Measurements from ENCODE around the gene GSKIP.

Gene GSKIP

GRCh38 chr14:96380735-96381134, 17.4 kb downstream of the GSKIP start:
- DNase-seq (ENCODE audit: low read depth) = no peak

- DNase-seq (ENCODE audit: low read depth) = no peak
Measured at GRCh38 chr14:96383445-96383844, 20.1 kb downstream of the GSKIP start.

GRCh38 chr14:96384053-96384452, 20.7 kb downstream of the GSKIP start:
- no peak for DNase-seq (ENCODE audit: low read depth)

GRCh38 chr14:96384740-96385139, 21.4 kb downstream of the GSKIP start:
- DNase-seq (ENCODE audit: low read depth) = no peak

GRCh38 chr14:96385385-96385784, 22.1 kb downstream of the GSKIP start:
- no peak for DNase-seq (ENCODE audit: low read depth)

DNA sequence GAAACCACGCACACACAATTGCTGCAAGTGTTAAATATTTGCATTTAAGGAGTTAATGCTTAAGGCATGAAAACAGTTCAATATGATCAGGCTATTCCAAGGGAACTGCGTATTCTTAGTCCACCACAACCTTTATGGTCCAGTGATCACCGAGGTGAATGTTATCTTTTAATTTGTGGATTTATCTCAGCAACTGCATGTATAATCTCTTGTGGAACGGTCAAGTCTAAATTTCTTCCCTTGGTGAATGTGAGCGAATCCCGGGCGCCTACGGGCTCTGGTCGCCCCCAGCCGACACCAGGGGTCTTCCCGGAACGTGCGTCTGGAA, 27.6 kb downstream of the GSKIP start:
- DNase-seq (ENCODE audit: low read depth) = no peak

GRCh38 chr14:96391293-96392118, 28.2 kb downstream of the GSKIP start:
- peak; percentile 100 for DNase-seq (ENCODE audit: low read depth)

DNA sequence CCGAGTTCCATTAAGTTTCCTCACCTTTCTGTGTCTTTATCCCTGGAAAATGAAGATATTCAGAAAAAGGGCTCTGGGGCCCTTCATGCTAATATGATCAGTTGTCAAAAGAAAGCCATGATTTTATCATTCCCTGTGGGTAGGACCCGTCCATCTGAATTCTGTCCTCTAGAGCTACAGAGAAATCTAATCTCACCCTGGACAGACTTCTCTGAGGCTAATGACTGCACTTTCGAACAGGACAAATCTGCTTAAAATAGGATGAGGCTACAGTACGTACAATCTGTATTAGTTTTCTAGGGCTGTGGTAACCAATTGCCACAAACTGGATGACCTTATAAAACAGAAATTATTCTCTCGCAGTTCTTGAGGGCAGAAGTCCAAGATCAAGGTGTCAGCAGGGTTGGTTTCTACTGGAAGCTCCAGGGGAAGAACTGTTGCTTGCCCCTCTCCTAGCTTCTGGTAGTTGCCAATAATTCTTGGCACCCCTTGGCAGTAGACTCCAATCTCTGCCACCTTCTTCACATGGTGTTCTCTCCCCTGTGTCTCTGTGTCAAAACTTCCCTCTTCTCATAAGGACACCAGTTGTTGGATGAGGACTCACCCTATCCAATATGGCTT, 29.9 kb downstream of the GSKIP start:
- DNase-seq (ENCODE audit: low read depth) = no peak

GRCh38 chr14:96394047-96394815, 30.9 kb downstream of the GSKIP start:
- no peak for DNase-seq (ENCODE audit: low read depth)

- no peak for DNase-seq (ENCODE audit: low read depth)
Measured at GRCh38 chr14:96398432-96398831, 35.1 kb downstream of the GSKIP start.

DNA sequence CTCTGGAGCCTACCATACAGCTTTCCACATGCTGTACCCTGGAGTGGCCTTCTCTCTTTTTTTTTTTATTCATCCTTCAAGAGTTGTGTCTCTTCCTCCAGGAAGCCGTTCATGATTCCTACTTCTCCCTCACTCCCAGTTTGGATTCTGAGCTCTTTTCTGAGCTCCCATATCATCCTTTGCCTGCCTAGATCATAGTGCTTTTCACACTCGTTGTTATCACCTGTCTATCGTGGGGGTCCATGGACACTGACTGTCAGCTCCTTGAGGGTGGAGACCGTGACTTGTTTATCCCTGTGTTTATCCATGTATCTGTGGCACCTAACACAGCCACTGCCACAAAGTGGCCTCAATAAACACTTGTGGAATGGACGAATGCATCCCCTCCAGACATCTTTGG, 35.6 kb downstream of the GSKIP start:
- no peak for DNase-seq (ENCODE audit: low read depth)

- no peak for DNase-seq (ENCODE audit: low read depth)
Measured at GRCh38 chr14:96399405-96399804, 36.1 kb downstream of the GSKIP start.

- no peak for DNase-seq (ENCODE audit: low read depth)
Measured at GRCh38 chr14:96400495-96400894, 37.2 kb downstream of the GSKIP start.

DNA sequence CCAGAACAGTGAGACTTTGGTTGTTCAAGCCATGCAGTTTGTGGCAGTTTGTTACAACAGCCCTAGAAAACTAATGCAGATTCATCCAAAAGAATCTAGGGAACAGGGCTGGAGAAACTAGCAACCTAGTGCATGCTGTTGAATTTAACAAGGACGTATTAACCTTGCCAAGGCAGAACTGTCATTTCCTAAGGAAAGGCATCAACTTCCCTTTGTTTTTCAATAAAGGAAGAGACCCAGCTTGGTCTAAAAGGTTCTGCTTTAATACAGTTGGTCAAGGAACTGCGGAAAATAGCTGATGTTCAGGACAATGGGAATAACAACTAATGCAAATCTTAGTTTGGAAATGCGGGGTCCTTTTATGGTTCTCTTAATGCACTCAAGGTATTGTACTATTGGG, 40.1 kb downstream of the GSKIP start:
- no peak for DNase-seq (ENCODE audit: low read depth)

DNA sequence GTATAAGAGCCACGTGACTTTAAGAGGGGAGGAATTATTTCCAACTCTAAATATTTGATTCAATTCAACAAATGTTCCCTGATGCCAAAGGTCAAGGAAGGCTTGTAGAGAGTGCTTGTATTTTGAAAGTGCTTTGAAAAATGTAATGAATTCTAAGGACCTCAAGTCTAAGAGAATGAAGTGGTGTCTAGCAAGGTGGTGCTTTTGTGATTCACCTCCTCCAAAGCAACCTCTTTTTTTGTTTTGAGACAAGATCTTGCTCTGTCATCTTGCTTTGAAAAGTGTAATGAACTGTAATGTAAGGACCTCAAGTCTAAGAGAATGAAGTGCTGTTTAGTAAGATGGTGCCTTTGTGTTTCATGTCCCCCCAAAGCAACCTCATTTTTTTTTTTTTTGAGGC, 42.4 kb downstream of the GSKIP start:
- DNase-seq (ENCODE audit: low read depth) = no peak

- DNase-seq (ENCODE audit: low read depth) = no peak
Measured at GRCh38 chr14:96407935-96408570, 44.7 kb downstream of the GSKIP start.

- DNase-seq (ENCODE audit: low read depth) = no peak
Measured at GRCh38 chr14:96408608-96409007, 45.3 kb downstream of the GSKIP start.

DNA sequence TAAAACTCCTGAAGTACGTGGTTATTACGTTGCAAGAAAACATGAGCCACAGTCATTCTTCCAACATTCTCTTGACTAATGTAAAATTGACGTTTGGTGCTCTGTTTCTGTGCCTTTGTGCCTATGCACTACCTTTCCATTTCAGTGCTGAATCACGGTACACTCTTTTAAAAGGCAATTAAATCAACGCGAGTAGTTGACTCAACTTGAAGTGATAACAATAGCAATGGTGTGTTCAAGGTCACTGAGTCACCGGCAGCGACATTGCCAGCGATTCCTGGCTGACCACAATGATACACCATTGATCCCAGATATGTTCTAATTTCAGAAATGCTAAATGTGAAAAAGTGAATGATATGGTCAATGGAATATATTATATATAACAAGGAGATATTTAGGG, 46.4 kb downstream of the GSKIP start:
- DNase-seq (ENCODE audit: low read depth) = no peak

- DNase-seq (ENCODE audit: low read depth) = no peak
Measured at GRCh38 chr14:96410119-96410518, 46.8 kb downstream of the GSKIP start.

GRCh38 chr14:96413526-96413925, 50.2 kb downstream of the GSKIP start:
- no peak for DNase-seq (ENCODE audit: low read depth)

DNA sequence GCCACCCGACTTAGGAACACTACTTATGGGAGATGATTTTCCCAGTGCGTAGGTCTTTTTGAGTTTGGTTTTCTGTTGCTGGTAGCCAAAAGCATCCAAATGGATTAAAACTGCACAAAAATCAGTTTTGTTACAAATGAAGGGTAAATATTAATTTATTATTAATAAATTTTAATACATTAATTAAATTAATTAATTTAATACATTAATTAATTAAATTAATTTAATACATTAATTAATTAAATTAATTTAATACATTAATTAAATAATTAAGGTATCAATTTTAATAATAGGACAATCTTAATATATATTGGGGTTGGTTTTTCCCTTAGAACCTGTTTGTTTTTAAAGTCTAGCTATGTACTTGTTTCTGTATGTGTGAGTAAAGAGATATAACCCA, 52.2 kb downstream of the GSKIP start:
- DNase-seq (ENCODE audit: low read depth) = no peak

DNA sequence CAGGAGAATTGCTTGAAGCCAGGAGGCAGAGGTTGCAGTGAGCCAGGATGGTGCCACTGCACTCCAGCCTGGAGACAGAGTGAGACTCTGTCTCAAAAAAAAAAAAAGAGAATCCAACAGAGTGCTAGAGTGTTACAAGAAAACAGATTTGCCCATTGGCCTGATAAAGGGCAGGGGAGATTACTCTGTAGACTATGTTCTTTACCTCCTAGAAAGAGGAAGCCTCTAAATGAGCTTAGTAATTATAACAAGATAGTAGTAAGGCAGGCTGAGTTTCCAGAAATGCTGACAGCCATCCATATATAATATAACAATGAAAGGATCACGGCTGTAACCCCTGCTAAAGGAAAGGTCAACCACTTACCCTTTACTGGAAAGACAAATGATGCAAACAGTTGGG, 53.0 kb downstream of the GSKIP start:
- no peak for DNase-seq (ENCODE audit: low read depth)

- no peak for DNase-seq (ENCODE audit: low read depth)
Measured at GRCh38 chr14:96417254-96417653, 53.9 kb downstream of the GSKIP start.

Data from stimulated activated CD4-positive, alpha-beta T cell treated with anti-CD3 and anti-CD28 coated beads, Interleukin-2, amount 100 ng/mL, for 4 hours (primary cell).